ENCODE results near the gene TRIM44.

- TF ChIP-seq EZH2 (IDR thresholded peaks at IDR 0.05; ENCODE audit: borderline replicate concordance, low read length) (no peak), CTCF (conservative IDR thresholded peaks at IDR 0.05 in 1 of 2, IDR thresholded peaks at IDR 0.05 in 1 of 2; ENCODE audit: extremely low read depth in 1 of 2, insufficient read depth in 1 of 2, low read depth in 1 of 2, low read length in 2 of 2) (no peak)
Measured at GRCh38 chr11:35750981-35751663, 88.5 kb downstream of the TRIM44 start.
